HepG2 (cell line): ENCODE measurements around the gene RGS10. TPM values are rescaled to one million over a fixed set of nuclear protein-coding genes. Genes with fewer than 3 reads are reported as not detected.

Experiments
- ATAC-seq: fragments of 200-7000 bp; cut with Tn5 transposase; 3 replicates; pipeline ENCODE4 v1.9.1; 2020; ENCODE audit warnings: mild to moderate bottlenecking, moderate library complexity
- BruUV-seq: library from RNA; stranded (reverse); fragments of 400-500 nt; replicated peaks from 2 replicates; lab custom pipeline; 2021; lab: Mats Ljungman, UMichigan
- CTCF ChIA-PET: fragments of 300-600 bp; formaldehyde crosslinking; extraction: SDS; loops from one replicate; lab custom pipeline; 2021; ENCODE audit warnings: low total read pairs, inconsistent platforms, low intra/inter-chr PET ratio; lab: Yijun Ruan, JAX
- POLR2A ChIA-PET: fragments of 350-600 bp; sonication (Branson Sonifier 250); formaldehyde crosslinking; loops from one replicate; lab custom pipeline; 2020; ENCODE audit warnings: antibody characterized with exemption, inconsistent platforms; lab: Yijun Ruan, JAX
- DNase-seq: peaks from one replicate; pipeline ENCODE4 v3.0.0-alpha.2; 2015; ENCODE audit warnings: low spot score
- FAIRE-seq: peaks from 3 replicates; lab custom pipeline; 2011; peaks lifted over from hg19 to GRCh38; lab: Jason Lieb, UNC
- H2AFZ ChIP-seq: one replicate; pipeline ENCODE4 v1.6.1; 2011; ENCODE audit warnings: low read length, inconsistent platforms
- H3K27ac ChIP-seq: fragments of 300-600 bp; 3 replicates; pipeline ENCODE4 v1.8.0; 2011; ENCODE audit warnings: mixed run types, mild to moderate bottlenecking, mixed read lengths, low read length, inconsistent platforms; ENCODE audit not compliant: insufficient read depth; ENCODE audit errors: extremely low read length
- H3K27me3 ChIP-seq, 2 experiments: fragments of 200-600 bp in 1 of 2; 2 replicates in 1 of 2; 3 replicates in 1 of 2; pipeline versions ENCODE4 v1.6.0 to v1.8.0; 2011; ENCODE audit warnings: low read length in 2 of 2, mild to moderate bottlenecking in 2 of 2, moderate library complexity in 2 of 2, inconsistent platforms in 1 of 2; ENCODE audit not compliant: insufficient read depth in 2 of 2, control insufficient read depth in 1 of 2
- H3K36me3 ChIP-seq, 2 experiments: fragments of 200-600 bp in 1 of 2; replicated peaks in 1 of 2; 2 replicates in 1 of 2; 3 replicates in 1 of 2; pipeline versions ENCODE4 v1.5.1 to v1.8.0; 2011; ENCODE audit warnings: low read length in 2 of 2, inconsistent platforms in 1 of 2; ENCODE audit not compliant: insufficient read depth in 2 of 2, control insufficient read depth in 1 of 2
- H3K4me1 ChIP-seq: 2 replicates; pipeline ENCODE4 v1.5.1; 2012; ENCODE audit warnings: low read length, inconsistent platforms; ENCODE audit not compliant: insufficient read depth
- H3K4me2 ChIP-seq: 2 replicates; pipeline ENCODE4 v1.6.0; 2011; ENCODE audit warnings: low read depth, low read length, inconsistent platforms
- H3K4me3 ChIP-seq, 3 experiments: fragments of 200-600 bp in 1 of 3; sonication (generic), shearing (Covaris generic) in 1 of 3; replicated peaks in 1 of 3; 2 replicates each; pipeline ENCODE4 v1.5.1; 2011 to 2016; ENCODE audit warnings: low read length in 3 of 3, inconsistent platforms in 2 of 3, low read depth in 2 of 3, mild to moderate bottlenecking in 2 of 3, control low read depth in 1 of 3, mixed read lengths in 1 of 3; ENCODE audit not compliant: insufficient read depth in 1 of 3
- H3K79me2 ChIP-seq: one replicate; pipeline ENCODE4 v1.6.1; 2011; ENCODE audit warnings: low read length, inconsistent platforms; ENCODE audit not compliant: insufficient read depth
- H3K9ac ChIP-seq: 2 replicates; pipeline ENCODE4 v1.6.0; 2011; ENCODE audit warnings: mild to moderate bottlenecking, low read depth, low read length, inconsistent platforms; ENCODE audit not compliant: insufficient read depth
- H3K9me3 ChIP-seq: 2 replicates; pipeline ENCODE4 v1.5.1; 2012; ENCODE audit warnings: mild to moderate bottlenecking, low read length
- H4K20me1 ChIP-seq: 2 replicates; pipeline ENCODE4 v1.6.0; 2011; ENCODE audit warnings: inconsistent platforms, mild to moderate bottlenecking, low read length, moderate library complexity; ENCODE audit not compliant: insufficient read depth
- CCAR2 ChIP-seq: fragments of 200-400 bp; formaldehyde crosslinking; optimal IDR thresholded peaks from 2 replicates; pipeline ENCODE3; 2018; ENCODE audit warnings: low read depth, mild to moderate bottlenecking, low read length, moderate library complexity
- FOXO1 ChIP-seq: sonication (generic); formaldehyde crosslinking; IDR thresholded peaks from 2 replicates; pipeline ENCODE4 v1.4.0; 2020; ENCODE audit warnings: missing genetic modification reagents
- PAWR ChIP-seq: sonication (generic); formaldehyde crosslinking; IDR thresholded peaks from 2 replicates; pipeline ENCODE4 v1.4.0; 2020; ENCODE audit warnings: missing genetic modification reagents, mild to moderate bottlenecking, borderline replicate concordance
- RAD51 ChIP-seq: fragments of 450-650 bp; IDR thresholded peaks from 2 replicates; pipeline ENCODE4 v1.6.1; 2016; ENCODE audit warnings: borderline replicate concordance
- SCMH1 ChIP-seq: sonication (generic); formaldehyde crosslinking; IDR thresholded peaks from 2 replicates; pipeline ENCODE4 v1.9.0; 2021; ENCODE audit warnings: missing genetic modification reagents, mild to moderate bottlenecking, borderline replicate concordance
- SOX13 ChIP-seq, 3 experiments: fragments of 450-650 bp in 1 of 3; sonication (generic) in 1 of 3; formaldehyde crosslinking in 1 of 3; IDR thresholded peaks in 2 of 3; conservative IDR thresholded peaks in 1 of 3; 2 replicates each; pipeline versions ENCODE4 v1.5.0 to v1.6.1; 2016 to 2020; ENCODE audit warnings: antibody characterized with exemption in 1 of 3, mild to moderate bottlenecking in 1 of 3, missing compliant biosample characterization in 1 of 3, missing genetic modification reagents in 1 of 3, moderate library complexity in 1 of 3
- ZFP91 ChIP-seq: sonication (generic); formaldehyde crosslinking; IDR thresholded peaks from 2 replicates; pipeline ENCODE4 v1.9.0; 2022; ENCODE audit warnings: missing genetic modification reagents, mild to moderate bottlenecking, borderline replicate concordance
- ZNF574 ChIP-seq: sonication (generic); formaldehyde crosslinking; IDR thresholded peaks from 2 replicates; pipeline ENCODE4 v1.4.0; 2020; ENCODE audit warnings: missing genetic modification reagents
- WGBS: methylation state at CpG from one replicate; pipeline ENCODE4 v1.1.6; 2017; ENCODE audit warnings: low lambda C conversion rate; 5-methylcytosine and 5-hydroxymethylcytosine counted together
- in situ Hi-C: cut with HindIII; loops from 2 replicates; pipeline ENCODE4 v1.10.0; 2017; ENCODE audit warnings: low pct_unique_long_range_greater_than_20kb; ENCODE audit not compliant: extremely low pct_ligation_motif_present
- intact Hi-C: fragments of 100-400 bp; cut with micrococcal nuclease; formaldehyde crosslinking; loops from one replicate; pipeline ENCODE4 v1.10.0; 2022; ENCODE audit not compliant: unreplicated experiment
- polyA plus RNA-seq, 8 experiments: library from polyadenylated mRNA; depleted of rRNA in 3 of 8; stranded (reverse) in 7 of 8; unstranded in 1 of 8; fragments of >200 nt; fragmentation: Illumina TruSeq in 4 of 8; extraction: Trizol in 4 of 8; gene quantifications; 2 replicates each; pipeline versions ENCODE4 v1.2.1 to v1.2.3, GENCODE V29; 2011 to 2016; ENCODE audit warnings: low read depth in 4 of 8, missing spikeins in 1 of 8, mixed read lengths in 1 of 8; ENCODE audit not compliant: insufficient read depth in 1 of 8
- total RNA-seq, 5 experiments: library from RNA; depleted of rRNA; stranded (reverse); fragments of >200 nt; fragmentation: Illumina TruSeq; extraction: Trizol; gene quantifications; 2 replicates each; pipeline ENCODE4 v1.2.3, GENCODE V29; 2016; ENCODE audit warnings: low read depth in 1 of 5

Gene RGS10
- total and polyA plus RNA-seq, 2 of the 13 experiments (the other 11 are each of a cell fraction or from before 2014, with no cell fraction given), result 1.7 to 5.1 TPM

- DNase-seq (no peak), FAIRE-seq (no peak), ATAC-seq (no peak)
- Histone ChIP-seq H3K36me3 (peaks cover 0 to 1% of the 10 kb centered on the region in 2 experiments; a peak in 2 of 5 replicates), H3K4me3 (no peak overlapping the region), H4K20me1 (no peaks in the 10 kb centered on the region), H3K79me2 (no peaks in the 10 kb centered on the region), H3K9me3 (no peaks in the 10 kb centered on the region), H3K27me3 (no peaks in the 10 kb centered on the region), H2AFZ (no peak overlapping the region), H3K9ac (no peak overlapping the region), H3K4me1 (peaks cover 8% of the 10 kb centered on the region), H3K4me2 (no peak overlapping the region), H3K27ac (no peak overlapping the region)
- no TSS peak for BruUV-seq
- no peak for TF ChIP-seq CCAR2
- WGBS, result 90% methylated on average over 9 of the region's 13 CpGs
- in situ Hi-C loops (no loop called here), intact Hi-C loops (no loop called here)
- ChIA-PET POLR2A (interaction anchor here (0.6 kb wide), 1 partner anchor 333 kb away, joined by 4 read pairs; no protein-coding TSS in a partner anchor), CTCF (no interaction called here)
These were observed 88.2 kb downstream of the RGS10 start for GRCh38 chr10:119454316-119454715.

GRCh38 chr10:119453313-119453712 is 89.2 kb downstream of the RGS10 start:
- Histone ChIP-seq H3K9me3 (no peaks in the 10 kb centered on the region), H3K4me1 (peaks cover 8% of the 10 kb centered on the region), H3K4me3 (no peak overlapping the region), H4K20me1 (no peaks in the 10 kb centered on the region), H2AFZ (no peak overlapping the region), H3K4me2 (no peak overlapping the region), H3K9ac (no peak overlapping the region), H3K79me2 (no peaks in the 10 kb centered on the region), H3K36me3 (peaks cover 0 to 4% of the 10 kb centered on the region in 2 experiments; a peak in 2 of 5 replicates), H3K27me3 (no peaks in the 10 kb centered on the region), H3K27ac (no peak overlapping the region)
- WGBS, result 96% methylated on average over 5 of the region's 11 CpGs
- TF ChIP-seq ZNF574 (CRISPR knock-in tag), result no peak
- TF ChIP-seq ZFP91 (CRISPR knock-in tag), result no peak
- TF ChIP-seq SOX13 (IDR thresholded peaks at IDR 0.05), result no peak
- no peak for TF ChIP-seq SOX13 (CRISPR knock-in tag; conservative IDR thresholded peaks at IDR 0.05 in 1 of 2, IDR thresholded peaks at IDR 0.05 in 1 of 2)
- no peak for TF ChIP-seq PAWR
- TF ChIP-seq RAD51, result no peak
- TF ChIP-seq FOXO1 (CRISPR knock-in tag), result no peak
- no peak for TF ChIP-seq SCMH1
- intact Hi-C loops (no loop called here), in situ Hi-C loops (no loop called here)
- DNase-seq, result no peak
- CTCF ChIA-PET, result no interaction called here
- POLR2A ChIA-PET, result no interaction called here
- no peak for ATAC-seq
- BruUV-seq, result no TSS peak
- no peak for FAIRE-seq
